Measurements from ENCODE around the gene CCL22.

CCL22 gene

GRCh38 chr16:57377080-57377841, 18.7 kb downstream of the CCL22 start:
- DNase-seq = no peak

DNA sequence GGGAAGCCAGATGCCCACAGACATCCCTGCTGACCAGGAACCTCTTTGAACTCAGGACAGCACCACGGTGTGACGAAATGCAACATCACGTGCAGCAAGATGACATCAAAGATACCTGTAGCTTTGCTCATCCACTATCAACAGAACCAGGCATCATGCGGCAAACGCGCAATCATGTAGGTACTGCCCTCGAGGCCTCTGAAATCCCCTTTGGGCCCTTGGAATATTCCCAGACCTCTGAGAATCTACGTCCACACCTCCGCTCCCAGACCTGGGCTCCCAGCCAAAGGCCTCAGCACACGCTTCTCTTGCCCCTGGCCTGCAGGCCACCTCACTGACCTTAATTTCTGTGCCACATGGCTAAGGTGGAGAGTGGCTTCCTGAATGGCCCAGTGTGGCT, 21.0 kb downstream of the CCL22 start:
- DNase-seq = no peak

- no peak for DNase-seq
Observed at GRCh38 chr16:57380671-57381462, 22.3 kb downstream of the CCL22 start.

GRCh38 chr16:57381791-57382534, 23.4 kb downstream of the CCL22 start:
- DNase-seq = no peak

GRCh38 chr16:57382535-57383275, 24.1 kb downstream of the CCL22 start:
- DNase-seq = no peak

GRCh38 chr16:57383276-57384247, 25.0 kb downstream of the CCL22 start:
- DNase-seq = no peak

- DNase-seq = no peak
Observed at GRCh38 chr16:57384248-57385070, 25.9 kb downstream of the CCL22 start.

DNA sequence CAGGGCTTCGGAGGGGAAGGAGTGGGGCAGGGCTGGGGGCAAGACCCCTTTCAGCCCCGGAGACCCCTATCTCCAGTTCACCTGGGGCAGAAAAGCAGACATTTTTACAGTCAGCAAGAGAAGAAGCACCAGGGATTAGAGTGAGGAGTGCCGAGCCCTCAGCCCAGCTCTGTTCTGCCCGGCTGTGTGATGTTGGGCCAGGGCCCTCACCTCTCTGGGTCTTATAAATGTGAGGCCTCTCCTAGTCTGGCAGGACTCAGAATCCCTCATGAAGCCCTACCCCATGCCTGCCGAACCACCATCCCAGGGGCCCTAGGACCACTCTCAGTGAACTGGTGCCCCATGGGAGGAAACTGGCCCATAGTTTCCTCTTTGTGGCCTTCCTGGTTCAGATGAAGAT, 26.5 kb downstream of the CCL22 start:
- no peak for DNase-seq

DNA sequence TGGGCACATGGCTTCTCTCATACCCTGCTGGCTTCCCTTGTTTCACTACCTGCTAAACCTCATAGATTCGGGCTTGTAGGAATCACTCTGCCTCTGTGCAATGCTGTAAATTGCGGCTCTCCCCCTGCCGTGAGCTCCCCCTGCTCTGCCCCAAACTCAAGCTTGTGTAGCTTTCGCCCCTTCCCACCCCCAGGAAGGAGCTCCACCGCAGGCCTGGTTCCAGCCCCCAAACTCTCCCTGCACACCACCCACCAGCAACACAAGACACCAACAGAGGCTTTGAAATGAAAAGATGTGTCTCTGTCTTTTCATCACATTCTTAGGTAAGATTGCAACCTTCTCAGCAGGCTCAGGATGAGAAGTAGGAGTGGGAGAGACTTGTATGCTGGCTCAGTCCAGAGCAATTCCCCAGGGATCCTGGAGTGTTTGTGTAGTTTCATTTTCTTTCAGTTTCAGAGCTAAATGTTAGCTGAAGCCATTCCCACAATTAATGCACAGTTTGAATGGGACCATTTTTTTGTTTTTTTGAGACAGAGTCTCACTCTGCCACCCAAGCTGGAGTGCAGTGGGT, 27.9 kb downstream of the CCL22 start:
- DNase-seq = no peak

DNA sequence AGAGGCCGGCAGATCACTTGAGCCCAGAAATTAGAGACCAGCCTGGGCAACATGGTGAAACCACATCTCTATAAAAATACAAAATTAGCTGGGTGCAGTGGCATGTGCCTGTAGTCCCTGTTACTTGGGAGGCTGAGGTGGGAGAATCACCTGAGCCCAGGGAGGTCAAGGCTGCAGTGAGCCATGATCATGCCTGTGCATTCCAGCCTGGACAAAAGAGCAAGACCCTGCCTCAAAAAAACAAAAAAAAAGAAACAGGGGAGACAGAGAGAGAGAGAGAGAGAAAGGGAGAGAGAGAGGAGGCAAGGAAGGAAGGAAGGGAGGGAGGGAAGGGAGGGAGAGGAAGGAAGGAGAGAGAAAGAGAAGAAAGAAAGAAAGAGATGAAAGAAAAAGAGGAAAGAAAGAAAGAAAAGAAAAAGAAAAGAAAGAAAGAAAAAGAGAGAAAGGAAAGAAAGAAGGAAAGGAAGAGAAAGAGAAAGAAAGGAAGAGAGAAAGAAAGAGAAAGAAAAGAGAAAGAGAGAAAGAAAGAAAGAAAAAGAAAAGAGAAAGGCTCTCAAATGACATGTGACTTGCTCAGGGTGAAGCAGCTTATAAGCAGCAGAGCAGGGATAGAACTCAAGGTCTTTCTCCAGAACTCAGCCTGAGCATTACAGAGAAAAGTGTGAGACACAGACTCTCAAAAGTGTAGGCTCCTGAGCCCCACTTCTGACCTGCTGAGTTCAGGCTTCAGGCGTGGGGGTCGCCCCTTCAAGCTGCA, 29.2 kb downstream of the CCL22 start:
- DNase-seq = no peak

DNA sequence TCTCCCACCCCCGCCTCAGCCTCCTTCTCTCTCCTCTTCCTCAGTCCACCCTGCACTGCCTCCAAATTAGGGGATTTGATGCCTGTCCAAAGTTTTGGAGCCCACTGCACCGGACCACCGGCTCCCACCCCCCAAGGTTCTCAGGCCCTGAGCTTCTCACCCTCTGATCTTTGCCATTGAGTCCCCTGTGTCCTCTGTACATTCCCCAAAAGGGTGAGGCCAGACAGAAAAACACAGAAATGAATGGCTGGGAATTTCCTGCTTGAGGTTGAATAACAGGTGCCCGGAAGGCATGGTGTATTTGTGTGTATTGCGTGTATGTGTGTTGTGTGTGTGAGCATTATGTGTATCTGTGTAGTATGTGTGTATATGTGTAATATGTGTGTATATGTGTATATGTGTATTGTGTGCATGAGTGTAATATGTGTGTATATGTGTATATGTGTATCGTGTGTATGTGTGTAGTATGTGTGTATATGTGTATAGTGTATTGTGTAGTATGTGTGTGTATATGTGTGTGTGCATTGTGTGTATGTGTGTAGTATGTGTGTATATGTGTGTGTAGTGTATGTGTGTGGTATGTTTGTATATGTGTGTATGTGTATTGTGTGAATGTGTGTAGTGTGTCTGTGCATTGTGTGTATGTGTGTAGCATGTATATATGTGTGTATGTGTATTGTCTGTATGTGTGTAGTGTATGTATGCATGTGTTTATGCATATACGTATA, 29.9 kb downstream of the CCL22 start:
- DNase-seq = no peak

GRCh38 chr16:57389087-57389468, 30.5 kb downstream of the CCL22 start:
- no peak for DNase-seq

- DNase-seq = no peak
Observed at GRCh38 chr16:57390636-57391295, 32.2 kb downstream of the CCL22 start.

GRCh38 chr16:57391300-57391699, 32.7 kb downstream of the CCL22 start:
- no peak for DNase-seq

DNA sequence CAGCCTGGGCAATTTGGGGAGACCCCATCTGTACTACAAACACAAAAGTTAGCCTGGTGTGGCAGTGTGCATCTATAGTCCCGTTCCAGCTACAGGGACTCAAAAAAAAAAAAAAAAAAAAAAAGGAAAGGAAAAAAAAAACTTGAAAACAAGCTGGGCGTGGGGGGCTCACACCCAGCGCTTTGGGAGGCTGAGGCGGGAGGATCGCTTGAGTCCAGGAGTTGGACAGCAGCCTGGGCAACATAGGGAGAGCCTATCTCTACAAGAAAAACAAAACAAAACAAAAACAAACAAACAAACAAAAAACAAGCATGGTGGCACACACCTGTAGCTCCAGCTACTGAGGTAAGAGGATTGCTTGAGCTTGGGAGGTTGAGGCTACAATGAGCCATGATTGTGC, 33.1 kb downstream of the CCL22 start:
- DNase-seq = no peak

GRCh38 chr16:57392694-57393093, 34.1 kb downstream of the CCL22 start:
- no peak for DNase-seq

DNA sequence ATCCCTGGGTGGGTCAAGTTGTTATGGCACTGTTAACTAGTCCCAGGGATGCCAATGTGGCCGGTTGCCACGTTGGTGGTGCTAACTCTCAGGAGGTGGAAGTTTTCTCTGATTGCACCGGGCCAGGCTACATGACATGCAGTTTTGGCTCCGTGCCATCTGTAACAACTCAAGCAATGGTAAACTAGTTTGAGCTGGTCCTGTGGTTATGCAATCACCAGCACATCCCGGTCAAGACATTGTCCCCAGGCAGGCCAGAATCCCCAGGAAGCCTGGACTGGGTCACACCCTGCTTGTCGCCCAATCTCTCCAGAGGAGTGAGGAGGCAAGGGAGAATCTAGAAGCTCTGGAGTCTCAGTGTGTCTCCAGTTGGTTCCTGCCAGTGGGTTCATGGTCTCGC, 35.9 kb downstream of the CCL22 start:
- no peak for DNase-seq

DNA sequence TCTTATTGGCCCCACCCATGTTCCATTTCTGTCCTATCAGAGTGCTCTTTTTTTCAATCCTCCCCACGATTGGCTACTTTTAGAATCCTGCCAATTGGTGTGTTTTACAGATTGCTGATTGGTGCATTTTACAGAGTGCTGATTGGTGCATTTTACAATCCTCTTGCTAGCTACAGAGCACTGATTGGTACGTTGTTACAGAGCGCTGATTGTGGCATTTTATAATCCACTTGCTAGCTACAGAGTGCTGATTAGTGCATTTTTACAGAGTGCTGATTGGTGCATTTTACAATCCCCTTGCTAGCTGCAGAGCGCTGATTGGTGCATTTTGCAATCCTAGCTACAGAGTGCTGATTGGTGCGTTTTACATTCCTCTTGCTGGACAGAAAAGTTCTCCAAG, 36.4 kb downstream of the CCL22 start:
- no peak for DNase-seq

Measured in activated naive CD4-positive, alpha-beta T cell treated with anti-CD3 and anti-CD28 coated beads, Interleukin-2, amount 50 U/mL, for 16 hours (primary cell).